Measurements from ENCODE around the gene KCNAB2. TPM values are rescaled to one million over a fixed set of nuclear protein-coding genes. Genes with fewer than 3 reads are reported as not detected.

KCNAB2 gene
- total RNA-seq, 4 donors from 2014 or later, result 9.9 to 42.2 (median 17.0) TPM

- no peak for DNase-seq (ENCODE audit: low spot score)
- ATAC-seq (ENCODE audit: low FRiP score), result no peak
- no peak for TF ChIP-seq CTCF (IDR thresholded peaks at IDR 0.05)
Observed at GRCh38 chr1:6092211-6092610, 46.5 kb downstream of the KCNAB2 start.

GRCh38 chr1:6093071-6093470, 47.4 kb downstream of the KCNAB2 start:
- no peak for TF ChIP-seq CTCF (IDR thresholded peaks at IDR 0.05)
- no peak for DNase-seq (ENCODE audit: low spot score)
- ATAC-seq (ENCODE audit: low FRiP score), result no peak

- no peak for ATAC-seq (ENCODE audit: low FRiP score)
- no peak for DNase-seq (ENCODE audit: low spot score)
- no peak for TF ChIP-seq CTCF (IDR thresholded peaks at IDR 0.05)
Observed at GRCh38 chr1:6093611-6094010, 47.9 kb downstream of the KCNAB2 start.

GRCh38 chr1:6094246-6094645, 48.6 kb downstream of the KCNAB2 start:
- ATAC-seq (ENCODE audit: low FRiP score) (no peak), DNase-seq (ENCODE audit: low spot score) (no peak)
- no peak for TF ChIP-seq CTCF (IDR thresholded peaks at IDR 0.05)

GRCh38 chr1:6094801-6095505, 49.3 kb downstream of the KCNAB2 start:
- no peak for TF ChIP-seq CTCF (IDR thresholded peaks at IDR 0.05)
- ATAC-seq (ENCODE audit: low FRiP score) (no peak), DNase-seq (ENCODE audit: low spot score) (no peak)

- no peak for TF ChIP-seq CTCF (IDR thresholded peaks at IDR 0.05)
- DNase-seq (ENCODE audit: low spot score) (no peak), ATAC-seq (ENCODE audit: low FRiP score) (no peak)
Observed at GRCh38 chr1:6095511-6096242, 50.0 kb downstream of the KCNAB2 start.

All from omental fat pad (tissue), 4 donors.